ENCODE measurements around the gene SAPCD2.

The SAPCD2 gene

DNA sequence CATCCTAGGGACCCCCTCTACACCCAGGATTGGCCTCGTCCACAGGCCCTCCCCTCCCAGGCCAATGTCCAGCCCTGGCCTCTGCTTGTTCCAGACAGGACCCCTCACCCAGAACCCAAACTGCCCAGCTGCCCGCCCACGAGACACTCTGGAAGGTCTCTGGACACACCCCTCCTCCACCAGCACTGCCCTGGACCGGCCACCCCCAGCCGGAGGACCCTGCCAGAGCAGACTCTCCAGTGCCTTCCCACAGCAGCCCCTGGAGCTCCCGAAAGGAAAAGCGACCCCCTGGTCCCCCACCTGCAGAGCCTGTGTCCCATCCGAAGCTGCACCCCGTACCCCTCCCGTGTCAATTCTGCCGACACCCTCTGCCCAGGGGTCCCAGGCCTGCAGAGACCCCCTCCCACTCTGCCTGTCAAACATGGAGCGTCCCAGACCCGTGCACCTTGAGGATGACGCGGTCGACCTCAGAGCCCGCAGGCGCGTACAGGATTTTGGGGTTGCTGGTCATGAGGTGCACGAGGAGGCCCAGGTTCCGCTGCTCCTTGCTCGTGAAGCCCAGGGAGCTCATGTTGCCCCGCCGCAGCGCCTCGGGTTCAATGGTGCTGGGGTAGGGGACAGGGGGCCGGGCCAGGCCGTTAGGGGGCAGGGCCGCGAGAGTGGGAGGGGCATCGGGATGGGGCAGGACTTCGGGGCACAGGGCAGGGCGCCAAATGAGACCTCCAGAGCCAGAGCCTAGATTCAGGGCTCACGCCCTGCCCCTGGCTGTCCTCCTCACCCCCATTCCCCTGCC is 50.3 kb downstream of the SAPCD2 start:
- in situ Hi-C loops (cut with MboI; ENCODE audit: low sequenced_read_pairs): no loop called here

DNA sequence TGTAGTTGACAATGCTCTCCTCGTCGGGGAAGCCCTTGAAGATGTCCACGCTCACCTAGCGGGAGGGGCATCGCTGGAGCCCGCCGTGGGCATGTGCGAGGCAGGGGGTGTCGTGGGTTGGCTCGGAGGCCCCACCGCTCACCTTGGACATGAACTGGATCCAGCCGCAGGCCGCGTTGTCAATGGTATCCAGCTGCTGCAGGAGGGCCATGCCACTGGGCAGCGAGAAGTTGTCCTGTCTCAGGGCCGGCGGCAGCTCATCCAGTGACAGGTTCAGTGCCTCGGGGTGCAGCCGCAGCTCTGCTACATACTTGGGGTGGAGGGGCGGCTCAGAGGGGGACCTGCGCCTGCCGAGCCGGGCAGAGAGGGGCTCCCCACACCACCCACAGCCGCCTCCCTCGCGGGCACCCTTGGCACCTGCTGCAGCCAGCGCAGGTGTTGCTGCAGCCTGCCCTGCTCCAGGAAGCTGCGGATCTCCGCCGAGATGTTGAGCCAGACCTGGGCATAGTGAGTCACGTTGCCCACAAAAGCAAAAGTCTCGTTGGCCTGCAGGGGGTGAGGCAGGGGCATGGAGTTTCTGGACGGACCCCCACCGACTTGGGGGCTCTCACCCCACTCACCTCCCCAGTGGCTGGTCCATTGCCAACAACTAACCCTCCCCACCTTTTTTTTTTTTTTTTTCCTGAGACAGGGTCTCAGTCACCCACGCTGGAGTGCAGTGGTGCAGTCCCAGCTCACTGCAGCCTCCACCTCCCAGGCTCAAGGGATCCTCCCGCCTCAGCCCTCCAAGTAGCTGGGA is 51.4 kb downstream of the SAPCD2 start:
- in situ Hi-C loops (cut with MboI; ENCODE audit: low sequenced_read_pairs): no loop called here

DNA sequence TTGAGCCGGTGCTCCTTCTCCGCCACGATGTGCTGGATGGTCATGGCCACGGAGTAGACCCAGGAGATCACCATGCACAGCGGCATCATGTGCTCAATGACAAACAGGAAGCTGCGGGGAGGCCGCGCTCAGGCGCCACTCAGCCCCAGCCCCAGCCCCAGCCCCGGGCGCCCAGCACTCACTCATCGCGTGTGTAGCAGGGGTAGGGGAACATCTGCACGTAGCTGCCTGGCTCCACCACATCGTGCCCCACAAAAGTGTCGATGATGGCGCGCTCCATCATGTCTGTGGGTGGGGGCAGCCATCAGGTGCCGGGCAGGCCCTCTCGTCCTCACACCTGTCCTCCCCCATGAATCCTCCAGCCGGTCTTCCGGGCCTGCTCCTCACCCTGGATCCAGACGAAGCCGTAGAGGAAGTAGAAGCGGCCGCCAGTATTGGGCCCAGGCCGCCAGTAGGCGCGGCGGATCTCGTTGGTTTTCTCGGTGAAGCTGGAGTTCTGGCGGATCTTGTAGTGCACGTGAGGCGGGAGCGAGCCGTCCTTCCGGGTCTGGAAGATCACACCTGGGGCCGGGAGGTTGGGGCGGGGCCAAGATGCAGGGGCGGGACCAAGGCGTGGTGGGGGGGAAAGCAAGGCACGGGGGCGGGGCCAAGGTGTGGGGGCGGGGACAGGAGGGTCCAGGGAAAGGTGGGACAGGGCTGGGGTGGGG is 52.4 kb downstream of the SAPCD2 start:
- in situ Hi-C loops (cut with MboI; ENCODE audit: low sequenced_read_pairs): no loop called here

DNA sequence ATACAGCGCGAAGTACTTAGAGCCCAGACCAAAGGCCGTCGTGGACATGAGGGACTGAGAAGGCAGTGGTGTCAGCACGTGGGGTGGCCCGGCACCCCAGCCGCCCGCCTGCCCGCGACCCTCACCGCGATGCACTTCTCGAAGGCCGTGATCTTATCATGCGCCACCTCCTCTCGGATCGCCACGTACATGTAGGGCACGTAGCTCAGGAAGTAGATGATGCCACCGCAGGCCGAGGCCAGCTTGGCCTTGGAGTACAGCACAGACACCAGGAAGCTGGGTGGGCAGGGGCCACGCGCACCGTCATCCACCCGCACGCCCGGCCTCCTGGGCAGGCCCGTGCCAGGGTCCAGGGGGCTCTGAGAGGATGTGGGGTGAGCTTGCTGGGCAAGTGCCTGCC is 53.3 kb downstream of the SAPCD2 start:
- in situ Hi-C loops (cut with MboI; ENCODE audit: low sequenced_read_pairs): no loop called here

DNA sequence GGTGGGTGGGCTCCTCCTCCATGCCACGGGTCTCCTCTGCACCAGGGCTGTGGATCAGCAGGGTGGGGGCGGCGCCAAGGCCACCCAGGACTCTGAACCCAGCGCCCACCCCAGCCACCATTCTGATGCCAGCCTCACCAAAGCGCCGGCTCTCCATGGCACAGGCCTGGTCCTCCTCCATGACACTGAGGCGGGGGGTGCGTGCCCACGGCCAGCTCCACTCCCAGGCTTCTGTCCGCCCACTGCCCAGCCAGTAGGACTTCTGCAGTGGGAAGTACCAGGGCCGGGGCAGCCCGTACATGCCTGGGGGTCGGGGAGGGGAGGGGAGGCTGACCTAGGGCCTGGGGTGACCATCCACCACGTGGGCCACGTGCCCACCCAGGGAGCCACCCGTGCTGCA is 53.9 kb downstream of the SAPCD2 start:
- in situ Hi-C loops (cut with MboI; ENCODE audit: low sequenced_read_pairs): no loop called here

DNA sequence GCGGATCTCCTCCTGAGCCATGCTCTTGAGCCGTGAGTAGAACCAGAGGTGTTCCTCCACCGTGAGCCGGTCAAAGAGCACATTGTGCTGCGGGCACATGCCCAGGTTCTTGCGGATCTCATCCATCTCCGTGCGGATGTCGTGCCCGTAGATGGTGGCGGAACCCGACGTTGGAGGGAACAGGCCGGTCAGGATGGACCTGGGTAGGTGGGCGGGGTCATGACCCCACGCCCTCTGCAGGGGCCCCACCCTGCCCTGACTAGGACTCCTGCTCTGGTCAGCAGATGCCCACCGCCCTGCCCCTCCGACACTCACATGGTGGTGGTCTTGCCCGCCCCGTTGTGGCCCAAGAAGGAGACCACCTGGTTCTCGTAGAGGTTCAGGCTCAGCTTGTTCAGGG is 54.4 kb downstream of the SAPCD2 start:
- in situ Hi-C loops (cut with MboI; ENCODE audit: low sequenced_read_pairs): no loop called here

DNA sequence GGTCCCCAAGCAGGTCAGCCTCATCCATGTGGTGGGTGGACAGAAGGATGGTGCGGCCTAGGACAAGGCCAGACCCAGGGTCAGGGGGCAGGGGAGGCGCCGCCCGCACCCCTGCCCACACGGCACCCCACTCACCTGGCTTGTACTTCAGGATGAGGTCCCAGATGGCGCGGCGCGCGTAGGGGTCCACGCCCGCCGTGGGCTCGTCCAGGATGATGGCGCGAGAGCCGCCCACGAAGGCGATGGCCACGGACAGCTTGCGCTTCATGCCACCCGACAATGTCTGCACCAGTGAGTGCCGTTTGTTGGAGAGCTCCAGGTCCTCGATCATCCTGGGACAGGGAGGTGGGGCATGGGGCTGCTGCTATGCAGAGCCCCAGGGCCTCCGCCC is 54.8 kb downstream of the SAPCD2 start:
- in situ Hi-C loops (cut with MboI; ENCODE audit: low sequenced_read_pairs): no loop called here

DNA sequence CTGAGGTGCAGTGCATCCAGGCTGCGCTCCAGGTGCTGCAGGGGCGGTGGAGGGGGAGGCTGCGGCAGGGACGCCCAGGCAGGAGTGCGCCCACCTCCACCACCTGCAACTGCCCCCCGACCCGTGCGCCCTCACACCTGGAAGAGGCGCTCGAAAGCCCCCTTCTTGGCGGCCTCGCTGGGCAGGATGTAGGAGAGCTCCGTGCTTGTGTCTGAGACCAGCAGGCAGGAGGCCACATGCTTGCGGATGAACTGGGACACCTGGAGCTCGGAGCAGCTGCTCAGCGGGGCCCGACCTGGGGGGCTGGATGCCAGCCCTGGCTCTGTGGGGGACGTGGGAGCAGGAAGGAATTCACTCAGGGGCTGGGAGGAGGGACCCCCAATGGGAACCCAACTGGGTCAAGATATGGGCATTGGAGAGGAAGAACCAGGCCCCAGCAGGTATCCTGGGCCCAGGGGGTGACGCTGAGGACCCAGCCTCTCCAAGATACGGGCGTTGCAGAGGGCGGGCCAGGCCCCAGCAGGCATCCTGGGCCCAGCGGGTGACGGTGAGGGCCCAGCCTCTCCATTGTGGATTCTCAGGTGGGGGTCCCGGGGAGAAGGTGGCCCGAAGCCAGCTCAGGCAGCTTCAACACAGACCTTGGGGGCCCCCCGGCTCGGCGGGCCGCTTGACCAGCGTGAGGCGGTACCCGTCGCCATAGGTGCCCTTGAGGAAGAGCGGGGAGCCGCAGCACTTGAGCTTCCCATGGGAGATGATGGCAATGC is 55.4 kb downstream of the SAPCD2 start:
- in situ Hi-C loops (cut with MboI; ENCODE audit: low sequenced_read_pairs): no loop called here

DNA sequence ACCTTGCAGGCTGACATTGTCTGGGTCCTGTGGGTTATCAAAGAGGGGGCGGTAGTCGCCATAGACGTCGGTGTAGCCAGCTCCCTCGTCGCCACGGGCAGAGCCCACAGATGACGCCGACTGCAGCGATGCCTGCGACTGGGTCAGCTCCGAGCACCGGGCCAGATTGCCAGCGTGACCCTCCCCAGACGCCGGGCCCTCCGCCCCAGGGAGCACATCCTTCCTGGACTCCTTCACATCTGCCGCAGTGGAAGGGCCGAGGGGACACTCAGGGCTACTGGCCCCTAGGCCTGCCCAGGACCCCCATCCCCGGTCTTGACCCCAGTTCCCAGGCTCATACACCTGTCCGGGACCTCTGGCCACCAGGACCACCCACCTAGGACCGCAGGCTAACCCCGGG is 56.2 kb downstream of the SAPCD2 start:
- in situ Hi-C loops (cut with MboI; ENCODE audit: low sequenced_read_pairs): no loop called here

DNA sequence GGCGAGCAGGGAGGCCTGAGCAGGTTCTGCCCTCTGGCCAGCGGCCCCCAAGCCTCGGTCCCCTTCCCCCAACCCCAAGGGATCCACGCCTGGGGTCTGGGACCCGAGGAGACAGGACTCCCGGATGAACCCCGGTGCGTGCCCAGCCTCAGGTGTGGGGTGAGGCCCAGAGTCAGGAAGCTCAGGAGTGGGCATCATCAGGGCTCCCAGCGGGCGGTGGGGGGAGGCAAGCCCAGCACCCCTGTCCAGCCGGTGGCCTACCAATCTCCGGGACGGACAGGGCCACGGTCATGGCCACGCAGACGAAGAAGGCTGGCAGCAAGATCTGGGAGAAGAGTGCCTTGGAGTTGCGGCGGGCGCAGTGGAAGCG is 56.8 kb downstream of the SAPCD2 start:
- in situ Hi-C loops (cut with MboI; ENCODE audit: low sequenced_read_pairs): no loop called here

DNA sequence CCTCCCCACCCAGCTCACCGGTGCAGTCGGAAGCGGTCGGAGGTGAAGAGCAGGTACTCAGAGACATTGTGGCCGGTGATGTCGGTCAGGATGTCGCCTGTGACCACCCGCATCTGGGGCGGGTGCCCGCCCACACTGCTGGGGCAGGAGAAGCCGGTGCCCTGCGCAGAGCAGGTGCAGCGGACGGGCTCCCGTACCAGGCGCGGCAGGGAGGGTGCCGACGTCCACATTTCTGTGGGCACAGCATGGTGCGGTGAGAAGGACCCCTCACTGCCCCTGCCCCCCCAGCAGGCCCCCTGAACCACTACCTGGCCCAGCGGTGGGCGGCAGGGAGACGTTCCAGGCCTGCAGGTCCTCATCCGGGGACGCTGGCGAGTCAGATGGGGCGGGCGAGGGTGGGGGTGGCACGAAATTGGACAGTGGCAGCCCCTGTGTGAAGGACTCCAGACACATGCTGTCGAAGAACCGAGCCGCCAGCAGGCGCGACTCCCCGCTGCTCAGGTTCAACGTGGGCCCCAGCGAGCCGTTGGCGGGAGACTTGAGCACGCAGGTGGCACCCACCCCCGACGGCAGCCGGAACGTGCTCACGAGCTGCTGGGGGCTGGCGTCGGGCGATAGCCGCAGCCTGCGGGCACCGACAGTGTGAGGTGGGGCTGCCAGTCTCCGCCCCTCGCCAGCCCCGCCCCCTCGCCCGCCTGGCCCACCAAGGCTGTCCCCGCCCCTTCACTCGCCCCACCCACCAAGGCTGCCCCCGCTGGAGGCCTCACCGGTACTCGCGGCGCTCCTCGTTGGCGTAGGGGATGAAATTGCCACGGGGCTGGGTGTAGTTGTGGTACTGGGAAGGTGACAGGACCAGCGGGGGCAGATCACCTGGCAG is 57.4 kb downstream of the SAPCD2 start:
- in situ Hi-C loops (cut with MboI; ENCODE audit: low sequenced_read_pairs): no loop called here
